Activated T-cell treated with anti-CD3 and anti-CD28 coated beads for 48 hours (primary cell): ENCODE results near the gene FGFRL1.
A peak's percentile ranks its signal among the peaks of the same experiment; 100 is the strongest.

ENCODE experiments used
- DNase-seq: peaks from one replicate; pipeline ENCODE4 v3.0.0-alpha.2; 2020; ENCODE audit warnings: low read depth

The FGFRL1 gene

GRCh38 chr4:1006856-1007255 lies 4.6 kb upstream of the FGFRL1 start:
- no peak for DNase-seq

GRCh38 chr4:1008840-1009541 lies 2.4 kb upstream of the FGFRL1 start:
- DNase-seq: no peak

GRCh38 chr4:1009542-1010394 lies 1.7 kb upstream of the FGFRL1 start:
- DNase-seq: peak; percentile 59

GRCh38 chr4:1010395-1011021 lies 918 bp upstream of the FGFRL1 start:
- peak; percentile 69 for DNase-seq

- no peak for DNase-seq
These were observed 224 bp downstream of the FGFRL1 start for GRCh38 chr4:1011666-1012033.

- no peak for DNase-seq
These were observed 761 bp downstream of the FGFRL1 start for GRCh38 chr4:1012034-1012739.

- no peak for DNase-seq
These were observed 2.0 kb downstream of the FGFRL1 start for GRCh38 chr4:1013225-1014073.

- DNase-seq: no peak
These were observed 3.1 kb downstream of the FGFRL1 start for GRCh38 chr4:1014291-1015167.

- no peak for DNase-seq
These were observed 3.8 kb downstream of the FGFRL1 start for GRCh38 chr4:1015179-1015578.

- DNase-seq: no peak
These were observed 4.3 kb downstream of the FGFRL1 start for GRCh38 chr4:1015746-1016145.

GRCh38 chr4:1017211-1017610 lies 5.8 kb downstream of the FGFRL1 start:
- no peak for DNase-seq

GRCh38 chr4:1017706-1018105 lies 6.3 kb downstream of the FGFRL1 start:
- DNase-seq: no peak

GRCh38 chr4:1018147-1019020 lies 7.0 kb downstream of the FGFRL1 start:
- DNase-seq: no peak

- no peak for DNase-seq
These were observed 7.9 kb downstream of the FGFRL1 start for GRCh38 chr4:1019320-1019719.

GRCh38 chr4:1019729-1020470 lies 8.5 kb downstream of the FGFRL1 start:
- no peak for DNase-seq

- DNase-seq: no peak
These were observed 10.1 kb downstream of the FGFRL1 start for GRCh38 chr4:1021386-1022050.

GRCh38 chr4:1022051-1022738 lies 10.8 kb downstream of the FGFRL1 start:
- DNase-seq: no peak

GRCh38 chr4:1022739-1023066 lies 11.3 kb downstream of the FGFRL1 start:
- DNase-seq: no peak
